HTERT RPE-1 (cell line): Measurements from ENCODE around the gene POLR2J2.
"Not testable (repeated sequence)": the region's sequence is repeated elsewhere in the genome, so short reads cannot be mapped to it uniquely, and the experiment has no call there.

Experiments
- in situ Hi-C: fragments of 300-500 bp; cut with MboI; formaldehyde crosslinking; loops from 4 replicates; pipeline ENCODE4 v1.14.3; 2020; ENCODE audit warnings: low sequenced_read_pairs

POLR2J2 gene

DNA sequence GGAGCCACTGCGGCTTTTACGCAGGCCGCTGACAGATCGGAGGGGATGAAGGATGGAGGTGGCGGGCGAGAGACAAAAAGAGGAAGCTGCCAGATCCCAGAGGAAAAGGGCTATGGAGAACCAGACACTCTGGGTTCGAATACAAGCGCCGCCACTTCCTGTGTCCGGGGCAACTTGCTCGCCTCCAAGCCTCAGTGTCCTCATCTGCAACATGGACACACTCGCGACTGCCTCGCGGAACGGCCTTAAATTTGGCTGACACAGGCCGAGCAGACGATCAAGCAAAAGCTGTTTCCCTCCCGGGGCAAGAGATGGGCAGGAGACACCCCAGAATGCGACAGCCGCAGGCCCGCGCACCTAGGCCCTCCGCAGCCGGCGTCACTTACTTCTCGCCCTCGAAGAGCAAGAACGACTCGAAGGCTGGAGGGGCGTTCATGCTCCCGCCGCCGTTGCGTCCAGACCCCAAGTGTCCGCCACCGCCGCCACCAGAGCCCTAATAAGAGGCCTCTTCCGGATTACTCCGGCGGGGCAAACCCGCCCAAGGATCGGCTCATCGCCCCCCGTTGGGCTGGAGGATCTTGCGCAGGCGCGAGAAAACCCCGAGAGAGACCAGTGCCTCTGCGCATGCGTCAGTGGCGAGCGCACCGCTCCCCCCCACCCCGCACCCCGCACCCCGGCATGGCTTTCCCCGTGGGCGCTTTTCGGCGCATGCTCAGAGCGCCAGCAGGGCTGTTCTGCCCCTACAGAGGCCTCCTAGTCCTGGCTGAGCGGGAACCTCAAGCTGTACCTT, at the start of gene POLR2J2:
POLR2J2 (minus strand) TSS at position 498 of the 790 bp plus-strand sequence; CDS start at position 436, 62 bp downstream.
- in situ Hi-C loops: not testable (repeated sequence)

DNA sequence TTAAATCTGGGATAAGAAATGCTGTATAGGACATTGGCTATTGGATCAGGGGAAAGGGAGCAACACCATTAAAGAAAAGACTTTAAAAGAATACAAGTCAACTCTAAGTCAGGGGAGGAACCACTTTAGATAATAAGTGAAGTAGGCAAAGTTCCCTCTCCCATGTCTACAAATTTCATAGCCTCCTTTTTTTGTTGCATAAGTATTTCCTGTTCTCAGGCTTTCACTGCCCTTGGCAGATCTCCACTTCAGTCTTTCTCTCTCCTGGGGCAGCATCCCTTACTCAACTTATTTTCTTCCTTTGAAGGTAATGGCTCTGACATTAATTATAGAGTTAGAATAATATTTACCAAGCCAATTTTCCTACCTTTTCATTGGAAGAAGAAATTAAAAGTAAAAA, 47.0 kb upstream of the POLR2J2 start:
- in situ Hi-C loops: not testable (repeated sequence)

DNA sequence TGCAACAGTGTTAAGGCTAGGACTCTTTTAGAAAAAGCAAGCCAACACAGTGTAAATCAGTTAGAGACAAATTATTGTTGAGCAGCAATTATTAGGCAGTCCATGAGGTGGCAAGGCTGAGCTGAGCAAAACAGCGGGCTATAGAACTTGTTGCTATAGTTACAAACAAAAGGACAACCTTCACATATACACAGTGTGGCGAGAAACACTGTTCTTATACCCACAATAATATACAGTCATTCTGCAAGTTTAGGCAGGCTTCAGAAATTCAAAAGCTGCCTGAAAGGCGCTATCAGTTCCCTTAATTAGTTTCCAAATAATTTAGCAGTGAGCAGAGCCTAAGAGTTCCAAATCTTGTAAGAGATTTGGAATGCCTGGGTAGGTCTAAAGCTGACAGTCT, 44.3 kb upstream of the POLR2J2 start:
- in situ Hi-C loops: not testable (repeated sequence)

DNA sequence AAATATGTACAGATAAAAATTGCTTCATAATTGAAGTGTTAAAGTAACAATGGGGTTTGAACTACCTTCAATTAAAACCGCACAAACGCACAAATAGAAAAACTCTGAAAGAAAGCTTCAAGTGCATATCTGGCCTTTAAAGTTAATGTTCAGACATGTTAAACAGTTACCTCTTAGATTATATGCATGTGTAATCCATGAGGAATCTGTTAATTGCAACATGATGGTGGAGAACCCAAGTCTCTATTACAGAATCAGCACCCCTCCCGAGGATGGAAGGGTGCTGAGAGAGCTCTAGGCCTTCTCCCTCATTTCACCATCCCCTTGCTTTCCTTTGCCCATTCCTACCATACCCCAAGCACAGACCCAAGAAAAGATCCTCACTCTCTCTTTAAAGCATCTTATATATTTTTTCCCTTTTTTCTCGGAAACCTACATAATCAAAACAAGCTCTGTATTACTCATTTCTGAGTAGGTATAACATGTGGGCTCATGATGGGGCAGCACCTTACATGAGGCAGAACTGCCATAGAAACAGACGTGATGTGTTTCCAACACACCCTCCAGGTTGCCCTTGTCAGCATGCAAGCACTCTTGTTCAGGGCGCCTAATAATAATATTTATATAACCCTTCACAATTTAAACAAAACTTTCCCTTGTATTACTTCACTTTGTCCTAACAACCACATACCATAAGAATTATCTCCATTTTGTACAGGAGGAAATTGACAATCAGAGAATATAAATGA, 43.5 kb upstream of the POLR2J2 start:
- in situ Hi-C loops: not testable (repeated sequence)

DNA sequence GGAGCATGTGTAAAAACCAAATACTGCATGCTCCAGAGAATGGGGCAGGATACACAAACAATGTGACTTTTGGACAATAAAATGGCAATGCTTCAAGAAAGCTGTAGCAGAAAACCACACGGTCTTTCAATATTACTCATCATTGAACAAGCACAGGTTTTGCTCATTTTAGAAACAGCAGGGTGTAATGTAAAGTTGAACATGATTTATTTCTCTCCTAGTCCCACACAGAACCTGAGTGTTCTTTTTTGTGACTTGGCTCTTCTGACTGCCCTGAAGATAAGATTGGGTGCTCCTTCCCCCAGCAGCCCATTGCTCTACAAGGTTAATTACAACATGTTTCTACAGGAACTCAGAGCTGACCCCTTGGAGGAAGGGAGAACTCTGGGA, 42.2 kb upstream of the POLR2J2 start:
- in situ Hi-C loops: not testable (repeated sequence)

DNA sequence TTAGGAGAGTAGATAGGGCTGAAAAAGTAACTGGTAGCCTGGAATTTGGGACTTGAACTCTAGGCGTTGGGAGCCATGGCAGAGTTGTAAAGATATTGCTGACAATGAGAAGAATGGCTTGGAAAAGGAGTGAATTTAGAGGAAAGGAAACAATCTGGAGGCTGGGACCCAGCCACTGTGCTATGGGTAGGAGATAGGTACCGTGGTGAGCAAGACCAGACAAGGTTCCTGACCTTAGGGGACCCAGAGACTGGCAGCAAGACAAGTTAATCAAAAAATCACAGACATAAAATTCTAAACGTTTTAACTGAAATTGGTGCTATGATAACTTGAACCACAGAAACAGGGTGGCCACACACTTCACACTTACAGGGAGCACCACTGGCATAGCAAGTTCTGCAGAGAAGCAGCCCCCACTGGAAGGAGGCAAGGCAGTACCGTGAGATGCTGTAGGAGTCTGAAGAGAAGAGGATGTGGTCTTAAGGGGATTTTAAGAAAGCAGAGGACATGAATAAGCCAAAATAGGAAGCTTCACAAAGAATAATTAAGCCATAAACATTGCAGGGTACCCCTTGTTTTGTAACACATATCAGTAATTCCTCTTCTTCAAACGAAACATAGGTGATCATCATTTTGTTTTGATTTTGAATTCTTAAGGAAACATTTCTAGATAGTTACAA, 41.7 kb upstream of the POLR2J2 start:
- in situ Hi-C loops: not testable (repeated sequence)

DNA sequence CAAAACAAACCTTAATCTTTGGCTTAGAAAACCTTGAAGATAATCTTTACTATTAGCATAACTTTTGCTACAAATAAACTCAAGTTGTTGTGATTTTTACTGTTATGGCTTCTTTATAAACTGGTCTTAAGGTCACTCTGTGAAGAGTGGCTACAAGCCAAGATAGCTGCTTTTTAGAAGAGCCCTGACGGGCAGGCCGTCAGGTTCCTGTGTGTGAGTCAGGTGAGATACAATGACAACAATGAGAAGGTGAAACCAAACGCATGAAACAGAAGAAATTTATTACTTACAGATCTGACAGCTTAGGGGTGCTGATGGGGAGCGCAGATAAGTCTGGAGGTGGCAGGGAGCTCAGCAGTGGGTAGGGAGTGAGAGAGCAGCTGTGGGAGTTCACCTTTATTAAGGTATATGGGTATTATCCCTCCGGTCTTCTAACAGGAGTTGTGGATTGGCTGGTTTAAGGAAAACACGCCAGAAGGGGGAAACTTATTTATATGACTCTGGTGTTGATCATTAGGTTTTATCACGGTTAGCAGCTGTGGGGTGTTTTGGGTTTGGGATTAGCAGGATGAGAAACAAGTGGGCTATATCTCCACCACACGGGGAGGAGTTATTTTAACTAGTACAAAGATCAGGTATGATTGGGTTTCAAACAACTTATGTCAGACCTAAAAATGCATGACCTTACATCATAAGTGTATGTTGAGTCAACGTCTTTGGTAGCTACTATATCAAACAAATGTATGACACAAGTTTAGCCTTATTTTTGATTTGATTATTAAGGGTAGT, 27.7 kb upstream of the POLR2J2 start:
- in situ Hi-C loops: not testable (repeated sequence)

DNA sequence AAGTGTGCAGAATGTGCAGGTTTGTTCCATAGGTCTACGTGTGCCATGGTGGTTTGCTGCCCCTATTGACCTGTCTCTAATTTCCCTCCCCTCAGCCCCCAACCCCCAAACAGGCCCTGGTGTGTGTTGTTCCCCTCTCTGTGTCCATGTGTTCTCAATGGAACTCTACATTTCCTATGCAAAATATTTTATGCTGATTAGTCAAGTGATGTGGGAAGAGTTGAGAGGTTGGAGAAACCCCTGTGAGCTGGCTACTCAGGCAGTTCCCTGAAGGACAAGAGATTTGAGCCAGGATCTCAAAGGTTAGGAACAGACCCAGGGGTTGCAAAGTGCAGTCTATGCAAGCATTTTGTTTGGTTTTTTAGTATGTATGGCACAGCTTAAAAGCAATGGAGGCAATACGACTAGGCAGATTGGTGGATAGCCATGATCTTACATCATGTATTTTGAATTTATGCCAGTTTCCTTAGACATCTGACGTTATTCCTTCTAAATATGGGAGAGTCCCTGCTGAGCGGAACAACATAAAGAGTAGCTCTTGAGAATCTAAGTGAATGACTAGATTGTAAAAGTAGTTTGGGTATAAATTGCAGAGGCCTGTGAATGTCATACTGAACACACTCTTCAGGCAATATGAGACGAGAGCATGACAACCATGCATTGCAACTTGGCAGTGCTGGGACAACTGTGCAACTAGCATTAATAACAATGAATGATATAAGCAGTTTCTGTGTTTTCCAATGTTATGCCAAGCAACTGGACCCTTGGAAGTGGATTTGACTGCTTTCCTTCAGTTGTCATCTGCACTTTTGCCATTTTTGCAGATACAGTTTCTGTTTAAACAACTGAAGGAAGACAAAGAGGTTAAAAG, 26.4 kb upstream of the POLR2J2 start:
- in situ Hi-C loops: not testable (repeated sequence)

DNA sequence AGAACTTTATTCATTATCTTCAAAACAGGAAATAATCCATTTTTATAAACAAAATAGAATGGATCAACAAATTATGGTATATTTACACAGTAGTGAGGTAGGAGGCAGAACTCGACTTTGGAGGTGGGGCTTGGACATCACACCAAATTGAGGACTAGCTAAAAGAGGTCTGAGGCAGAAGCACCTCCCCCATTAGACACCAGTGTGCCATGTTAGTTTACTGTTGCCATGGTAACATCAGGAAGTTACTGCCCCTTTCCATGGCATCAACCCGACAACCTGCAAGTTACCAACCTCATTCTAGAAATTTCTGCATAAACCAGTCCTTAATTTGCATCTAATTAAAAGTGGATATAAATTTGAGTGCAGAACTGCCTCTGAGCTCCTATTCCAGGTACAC, 24.5 kb upstream of the POLR2J2 start:
- in situ Hi-C loops: not testable (repeated sequence)

DNA sequence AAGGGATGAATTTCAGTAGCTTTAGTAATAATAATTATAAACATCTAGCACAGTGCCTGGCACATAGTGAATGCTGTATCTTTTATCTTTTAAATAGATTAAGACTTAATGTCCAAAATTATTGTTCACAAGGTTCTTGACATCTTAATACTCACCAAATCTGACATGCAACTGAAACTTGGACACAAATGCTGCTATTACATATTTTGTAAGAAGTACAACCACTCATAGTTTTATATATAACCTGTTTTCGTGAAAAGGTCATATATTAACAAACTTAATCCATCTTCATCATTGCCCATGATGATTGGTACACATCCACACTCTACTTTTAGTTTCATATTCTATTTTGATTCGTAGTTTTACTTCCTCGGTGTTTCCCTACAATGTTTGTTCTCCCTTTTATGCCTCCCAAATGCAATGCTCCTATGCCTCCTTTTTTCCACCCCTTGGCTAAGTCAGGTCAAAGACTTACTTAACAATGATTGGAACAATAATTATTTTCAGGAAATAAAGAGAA, 23.6 kb upstream of the POLR2J2 start:
- in situ Hi-C loops: not testable (repeated sequence)

DNA sequence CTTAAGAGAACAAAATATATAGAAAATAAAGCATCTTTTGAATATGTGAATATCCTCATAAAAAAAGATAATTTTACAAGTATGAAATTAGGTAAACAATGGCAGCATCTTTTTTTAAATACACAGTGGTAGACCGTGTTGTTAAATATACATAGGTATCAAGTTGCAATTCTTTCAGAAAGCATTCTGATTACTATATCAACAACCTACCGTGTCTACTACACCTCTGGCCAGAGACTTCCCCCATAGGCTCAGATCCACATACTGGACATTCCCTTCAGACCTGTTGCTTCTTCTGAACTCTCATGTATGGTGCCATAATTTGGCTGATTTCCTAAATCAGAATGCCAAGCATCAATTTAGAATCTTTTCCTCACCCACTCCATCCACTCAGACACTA, 22.5 kb upstream of the POLR2J2 start:
- in situ Hi-C loops: not testable (repeated sequence)

DNA sequence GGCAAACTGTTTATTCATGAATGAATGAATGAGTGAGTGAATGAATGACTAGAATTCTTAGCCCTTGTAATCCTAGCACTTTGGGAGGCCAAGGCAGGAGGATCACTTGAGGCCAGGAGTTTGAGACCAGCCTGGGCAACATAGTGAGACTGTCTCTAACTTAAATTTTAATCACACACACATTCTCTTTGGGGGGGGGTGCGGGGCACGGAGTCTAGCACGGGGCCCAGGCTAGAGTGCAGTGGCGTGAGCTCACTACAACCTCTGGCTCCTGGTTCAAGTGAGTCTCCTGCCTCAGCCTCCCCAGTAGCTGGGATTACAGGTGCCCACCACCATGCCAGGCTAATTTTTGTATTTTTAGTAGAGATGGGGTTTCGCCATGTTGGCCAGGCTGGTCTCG, 19.1 kb upstream of the POLR2J2 start:
- in situ Hi-C loops: not testable (repeated sequence)

DNA sequence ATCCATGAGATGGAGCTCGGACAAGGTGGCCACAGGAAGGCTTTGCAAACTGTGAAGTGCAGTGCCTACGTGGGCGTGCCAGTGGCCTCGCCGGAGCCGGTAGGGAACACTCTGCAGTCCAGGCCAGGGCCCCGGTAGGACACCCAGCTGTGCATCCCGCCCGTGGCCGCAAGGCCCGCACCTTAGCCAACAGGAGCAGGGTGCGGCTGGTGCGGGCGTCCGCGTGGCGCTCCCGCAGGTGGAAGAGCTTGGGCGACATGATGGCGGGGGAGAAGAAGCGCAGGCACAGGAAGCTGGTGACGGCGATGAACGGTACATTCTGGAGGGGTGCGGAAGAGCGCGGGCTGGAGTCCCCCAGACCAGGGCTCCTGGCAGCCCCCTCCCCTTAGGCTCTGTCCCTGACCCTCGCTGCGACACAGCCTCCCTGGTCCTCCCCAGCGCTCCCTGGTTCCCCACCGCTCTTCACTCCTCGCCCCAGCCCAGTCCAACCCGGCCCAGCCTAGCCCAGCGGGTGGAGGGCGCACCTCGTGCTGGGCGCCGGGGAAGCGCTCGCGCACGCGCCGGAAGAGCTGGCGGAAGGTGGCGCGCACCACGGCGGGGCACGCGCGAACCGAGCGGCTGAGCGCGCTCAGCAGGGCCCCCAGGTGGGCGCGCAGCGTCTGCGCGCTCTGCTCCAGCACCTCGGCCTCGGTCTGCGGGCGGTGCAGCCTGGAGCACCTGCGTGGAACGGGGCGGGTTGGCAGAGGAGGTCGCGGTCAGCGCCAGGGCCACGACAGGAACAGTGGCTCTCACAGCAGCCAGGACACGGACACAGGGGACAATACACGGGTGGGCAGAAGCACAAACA, 18.2 kb upstream of the POLR2J2 start:
- in situ Hi-C loops: not testable (repeated sequence)

DNA sequence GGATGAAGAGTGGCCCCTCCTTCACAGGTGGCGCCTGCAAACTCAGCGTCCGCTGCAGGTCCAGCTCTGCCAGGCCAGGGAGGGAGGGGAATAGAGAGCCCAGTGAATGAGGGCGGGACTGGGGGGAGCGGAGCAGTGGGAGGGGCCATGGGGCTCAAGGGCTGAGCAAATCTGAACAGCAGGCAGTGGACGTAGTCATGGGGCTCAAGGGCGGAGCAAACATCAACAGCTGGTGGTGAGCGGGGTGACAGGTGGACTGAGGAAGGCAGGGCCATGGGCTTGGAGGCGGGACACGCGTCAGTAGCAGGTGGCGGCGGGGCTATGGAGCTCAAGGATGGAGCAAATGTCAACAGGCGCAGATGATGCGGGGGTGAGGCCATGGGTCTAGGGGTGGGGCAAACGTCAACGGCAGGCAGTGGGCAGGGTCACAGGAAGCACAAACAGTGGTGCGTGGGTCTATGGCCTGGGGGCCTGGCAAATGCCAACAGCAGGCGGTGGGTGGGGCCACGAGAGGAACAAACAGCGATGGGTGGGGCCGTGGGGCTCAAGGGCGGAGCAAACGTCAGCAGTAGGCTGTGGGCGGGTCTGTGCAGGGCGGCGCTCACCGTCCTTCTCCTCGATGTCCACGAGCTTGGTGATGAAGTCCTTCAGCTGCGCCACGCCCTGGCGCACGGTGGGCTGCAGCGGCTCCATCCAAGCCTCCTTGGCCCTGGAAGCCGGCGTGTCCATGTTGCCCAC, 17.0 kb upstream of the POLR2J2 start:
- in situ Hi-C loops: not testable (repeated sequence)

DNA sequence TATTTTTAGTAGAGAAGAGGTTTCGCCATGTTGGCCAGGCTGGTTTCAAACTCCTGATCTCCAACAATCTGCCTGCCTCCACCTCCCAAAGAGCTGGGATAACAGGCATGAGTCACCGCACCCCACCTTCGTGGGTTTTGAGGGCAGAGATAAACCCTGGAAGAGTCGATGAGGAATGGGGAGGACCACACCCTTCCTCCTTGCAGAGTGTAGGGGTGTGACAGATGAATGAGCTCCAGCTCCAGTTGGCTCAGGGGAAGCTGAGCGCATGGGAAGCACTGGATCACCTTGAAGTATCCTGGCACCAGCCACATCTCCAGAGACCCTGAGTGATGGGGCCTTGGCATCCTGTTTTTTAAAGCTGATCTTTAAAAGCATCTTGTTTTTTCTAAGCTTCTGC, 11.1 kb upstream of the POLR2J2 start:
- in situ Hi-C loops: not testable (repeated sequence)

DNA sequence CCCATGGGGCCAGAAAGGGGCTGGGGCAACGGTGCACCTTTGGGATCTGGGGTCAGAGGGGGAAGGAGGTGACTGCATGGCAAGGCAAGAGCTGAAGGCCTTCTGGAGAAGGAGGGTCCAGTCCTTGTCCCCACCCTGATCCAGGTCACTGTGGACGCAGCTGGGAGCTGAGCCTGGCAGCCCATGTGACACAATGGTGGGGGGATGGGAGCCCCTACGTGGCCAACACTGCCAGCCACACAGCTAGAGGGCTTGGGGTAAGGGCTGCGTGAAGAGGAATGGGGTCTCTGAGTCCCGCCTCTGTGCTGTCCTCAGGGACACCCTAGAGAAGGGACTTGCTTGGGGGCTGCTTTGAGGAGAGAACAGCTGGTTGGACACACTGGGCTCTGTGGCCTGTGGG, 9.3 kb upstream of the POLR2J2 start:
- in situ Hi-C loops: not testable (repeated sequence)

DNA sequence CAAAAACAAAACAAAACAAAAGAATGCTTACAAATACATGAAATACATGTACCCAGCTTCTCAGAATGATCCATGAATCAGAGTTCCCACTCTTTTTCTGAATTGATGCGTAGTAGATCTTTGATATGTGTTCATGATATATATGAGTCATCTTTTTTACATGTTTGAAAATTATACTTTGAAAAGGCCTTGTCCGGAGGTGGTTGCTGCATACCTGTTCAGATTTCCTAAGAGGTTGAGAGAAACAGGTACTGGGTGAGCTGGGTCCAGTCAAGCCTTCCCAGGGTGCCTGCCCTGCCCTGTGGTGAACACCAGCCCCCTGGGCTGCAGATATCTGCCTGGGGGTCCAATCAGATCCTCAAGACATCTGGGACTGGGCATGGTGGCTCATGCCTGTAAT, 4.1 kb upstream of the POLR2J2 start:
- in situ Hi-C loops: not testable (repeated sequence)

DNA sequence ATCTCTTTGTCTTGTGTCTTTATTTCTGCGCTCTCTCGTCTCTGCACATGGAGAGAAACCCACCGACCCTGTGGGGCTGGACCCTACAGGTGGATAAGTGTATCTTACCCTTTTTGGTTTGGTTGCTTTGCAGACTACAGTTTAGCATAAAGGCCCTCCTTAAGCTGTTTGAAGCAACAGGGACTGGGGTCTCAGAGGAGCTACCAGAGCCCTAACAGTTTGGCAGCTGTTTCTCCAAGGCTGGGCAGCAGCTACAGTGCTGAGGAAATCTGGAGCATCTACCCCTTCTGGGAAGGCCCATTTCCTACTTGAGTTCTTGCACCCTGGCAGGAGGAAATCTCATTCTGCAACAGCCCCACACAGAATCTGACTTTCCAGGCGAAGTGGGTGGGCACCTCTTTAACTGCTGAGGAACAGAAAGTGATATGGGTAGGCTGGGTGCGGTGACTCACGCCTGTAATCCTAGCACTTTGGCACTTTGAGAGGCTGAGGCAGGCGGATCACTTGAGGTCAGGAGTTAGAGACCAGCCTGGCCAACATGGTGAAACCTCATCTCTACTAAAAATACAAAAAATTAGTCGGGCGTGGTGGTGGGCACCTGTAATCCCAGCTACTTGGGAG, 2.1 kb upstream of the POLR2J2 start:
- in situ Hi-C loops: not testable (repeated sequence)
